ENCODE results near the gene GPSM3.

- TF ChIP-seq POLR2A (IDR thresholded peaks at IDR 0.05; ENCODE audit: low read depth, low read length) (no peak), CTCF (IDR thresholded peaks at IDR 0.05; ENCODE audit: extremely low read depth in 1 of 2, insufficient read depth in 1 of 2, low read depth in 1 of 2, low read length in 2 of 2) (peak; percentile 43 to 48), FOS (IDR thresholded peaks at IDR 0.05; ENCODE audit: borderline replicate concordance, insufficient read depth, low read length) (no peak)
Measured at GRCh38 chr6:32194825-32195651, 2.6 kb upstream of the GPSM3 start.
